Panc1 (cell line): ENCODE measurements around the gene POU2F2. TPM values are rescaled to one million over a fixed set of nuclear protein-coding genes. Genes with fewer than 3 reads are reported as not detected.
A peak's percentile ranks its signal among the peaks of the same experiment; 100 is the strongest.

Source experiments
- ATAC-seq: fragments of 200-7000 bp; cut with Tn5 transposase; 2 replicates; pipeline ENCODE4 v1.9.1; 2020; ENCODE audit warnings: mild to moderate bottlenecking, moderate library complexity
- BruUV-seq: library from RNA; stranded (reverse); fragments of 400-500 nt; replicated peaks from 2 replicates; lab custom pipeline; 2021; lab: Mats Ljungman, UMichigan
- CTCF ChIA-PET: fragments of 300-600 bp; sonication (Branson Sonifier 250); formaldehyde crosslinking; loops from one replicate; lab custom pipeline; 2022; ENCODE audit warnings: antibody characterized with exemption; lab: Charles Lee
- POLR2A ChIA-PET: fragments of 300-600 bp; sonication (Branson Sonifier 250); formaldehyde crosslinking; loops from one replicate; lab custom pipeline; 2022; ENCODE audit warnings: antibody characterized with exemption; lab: Charles Lee
- DNase-seq: peaks from one replicate; pipeline ENCODE4 v3.0.0-alpha.2; 2010; ENCODE audit warnings: low read depth, low spot score
- H3K27ac ChIP-seq: 2 replicates; pipeline ENCODE4 v1.5.1; 2011; ENCODE audit warnings: mild to moderate bottlenecking, low read length, inconsistent platforms
- H3K27me3 ChIP-seq: fragments of 200-500 bp; sonication (Bioruptor generic); 2 replicates; pipeline ENCODE4 v1.6.0; 2014; ENCODE audit warnings: low read length, inconsistent platforms; ENCODE audit not compliant: control insufficient read depth, insufficient read depth
- H3K36me3 ChIP-seq: fragments of 200-500 bp; sonication (Bioruptor generic); 2 replicates; pipeline ENCODE4 v1.5.1; 2014; ENCODE audit warnings: inconsistent platforms, mild to moderate bottlenecking, low read length, moderate library complexity; ENCODE audit not compliant: control insufficient read depth, insufficient read depth
- H3K4me1 ChIP-seq: 2 replicates; pipeline ENCODE4 v1.5.1; 2011; ENCODE audit warnings: inconsistent platforms, mild to moderate bottlenecking, low read length, moderate library complexity; ENCODE audit not compliant: control insufficient read depth, insufficient read depth
- H3K4me3 ChIP-seq, 2 experiments: 2 replicates each; pipeline ENCODE4 v1.5.1; 2011 to 2012; ENCODE audit warnings: low read depth in 2 of 2, low read length in 2 of 2, mild to moderate bottlenecking in 2 of 2, inconsistent platforms in 1 of 2, moderate library complexity in 1 of 2
- H3K9me3 ChIP-seq: fragments of 200-500 bp; sonication (Bioruptor generic); 2 replicates; pipeline ENCODE4 v1.5.1; 2014; ENCODE audit warnings: low read depth, mild to moderate bottlenecking, inconsistent platforms, low read length, moderate library complexity; ENCODE audit not compliant: control insufficient read depth, insufficient read depth
- CTCF ChIP-seq: fragments of 450-650 bp; IDR thresholded peaks from 2 replicates; pipeline ENCODE4 v1.5.1; 2017; ENCODE audit warnings: mild to moderate bottlenecking
- POLR2AphosphoS5 ChIP-seq: IDR thresholded peaks from 2 replicates; pipeline ENCODE4 v1.6.1; 2012; ENCODE audit warnings: mild to moderate bottlenecking, low read depth, low read length, moderate library complexity
- REST ChIP-seq, 2 experiments: IDR thresholded peaks; 2 replicates each; pipeline ENCODE4 v1.6.1; 2011 to 2012; ENCODE audit warnings: low read depth in 2 of 2, control low read depth in 1 of 2, low read length in 1 of 2, mild to moderate bottlenecking in 1 of 2, moderate library complexity in 1 of 2; ENCODE audit not compliant: insufficient read depth in 1 of 2
- SIN3A ChIP-seq: IDR thresholded peaks from 2 replicates; pipeline ENCODE4 v1.6.1; 2012; ENCODE audit warnings: low read depth, mild to moderate bottlenecking, low read length, moderate library complexity, borderline replicate concordance; ENCODE audit not compliant: insufficient read depth
- TCF7L2 ChIP-seq: IDR thresholded peaks from 2 replicates; pipeline ENCODE4 v1.6.1; 2011; ENCODE audit warnings: mild to moderate bottlenecking, low read depth, low read length, inconsistent platforms
- in situ Hi-C: cut with HindIII; loops from 2 replicates; pipeline ENCODE4 v1.10.0; 2016; ENCODE audit warnings: low sequenced_read_pairs, low pct_unique_long_range_greater_than_20kb
- intact Hi-C: fragments of 100-400 bp; cut with micrococcal nuclease; formaldehyde crosslinking; loops from one replicate; pipeline ENCODE4 v1.10.0; 2022; ENCODE audit not compliant: unreplicated experiment
- total RNA-seq: library from RNA; stranded (reverse); gene quantifications from one replicate; pipeline ENCODE4 v1.2.1, GENCODE V29; 2021; ENCODE audit not compliant: unreplicated experiment

The POU2F2 gene
- total RNA-seq, 1 experiment from 2014 or later = 0.10 TPM

- POLR2A ChIA-PET = no interaction called here
- Histone ChIP-seq H3K36me3 (no peaks in the 10 kb centered on the region), H3K27me3 (no peaks in the 10 kb centered on the region), H3K4me1 (peaks cover 9% of the 10 kb centered on the region), H3K27ac (no peak overlapping the region), H3K4me3 (no peak overlapping the region), H3K9me3 (no peaks in the 10 kb centered on the region)
- no TSS peak for BruUV-seq
- CTCF ChIA-PET = interaction anchor here (0.6 kb wide), 1 partner anchor 361 kb away, joined by 3 read pairs; no protein-coding TSS in a partner anchor
- ATAC-seq (no peak), DNase-seq (no peak)
- TF ChIP-seq REST (IDR thresholded peaks at IDR 0.05; ENCODE audit: insufficient read depth in 1 of 2, low read depth in 2 of 2, low read length in 1 of 2) = no peak
- TF ChIP-seq CTCF = no peak
- no peak for TF ChIP-seq SIN3A
- TF ChIP-seq TCF7L2 = no peak
- no peak for TF ChIP-seq POLR2AphosphoS5
- intact Hi-C loops (no loop called here), in situ Hi-C loops (no loop called here)
Observed at GRCh38 chr19:42109896-42110295, 22.4 kb downstream of the POU2F2 start.

GRCh38 chr19:42108527-42109389 lies 23.5 kb downstream of the POU2F2 start:
- BruUV-seq = no TSS peak
- H3K4me1 ChIP-seq = peaks cover 7% of the 10 kb centered on the region
- H3K9me3 ChIP-seq = no peaks in the 10 kb centered on the region
- H3K4me3 ChIP-seq = no peak overlapping the region
- CTCF ChIA-PET = no interaction called here
- intact Hi-C loops (no loop called here), in situ Hi-C loops (no loop called here)
- TF ChIP-seq POLR2AphosphoS5 (no peak), TCF7L2 (no peak), CTCF (peak; percentile 97), SIN3A (no peak), REST (IDR thresholded peaks at IDR 0.05; ENCODE audit: insufficient read depth in 1 of 2, low read depth in 2 of 2, low read length in 1 of 2) (no peak)
- POLR2A ChIA-PET = no interaction called here
- ATAC-seq = peak; percentile 82
- no peak overlapping the region for H3K27ac ChIP-seq
- DNase-seq = peak; percentile 78
- H3K27me3 ChIP-seq = no peaks in the 10 kb centered on the region
- no peaks in the 10 kb centered on the region for H3K36me3 ChIP-seq
